ENCODE measurements around the gene OR5AC2.

The OR5AC2 gene

DNA sequence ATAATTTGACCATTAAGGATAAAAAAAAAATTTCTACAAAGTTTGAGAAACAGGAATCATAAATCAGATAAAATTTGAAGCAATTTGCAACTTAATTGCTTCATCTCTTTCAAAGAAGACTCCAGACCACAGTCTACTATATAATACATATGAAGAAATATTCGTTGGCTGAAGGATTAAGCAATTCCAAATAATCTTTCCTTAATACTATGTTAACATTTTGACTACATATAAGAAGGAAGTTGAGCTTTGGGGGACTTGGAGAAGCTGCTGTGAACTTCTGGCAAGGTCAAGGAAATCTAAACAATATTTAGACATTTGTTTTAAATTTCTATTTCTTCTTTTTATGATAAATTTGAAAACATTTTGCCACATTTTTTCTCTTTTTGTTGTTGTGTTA lies 38.4 kb upstream of the OR5AC2 start:
- TF ChIP-seq, protein P1, sequence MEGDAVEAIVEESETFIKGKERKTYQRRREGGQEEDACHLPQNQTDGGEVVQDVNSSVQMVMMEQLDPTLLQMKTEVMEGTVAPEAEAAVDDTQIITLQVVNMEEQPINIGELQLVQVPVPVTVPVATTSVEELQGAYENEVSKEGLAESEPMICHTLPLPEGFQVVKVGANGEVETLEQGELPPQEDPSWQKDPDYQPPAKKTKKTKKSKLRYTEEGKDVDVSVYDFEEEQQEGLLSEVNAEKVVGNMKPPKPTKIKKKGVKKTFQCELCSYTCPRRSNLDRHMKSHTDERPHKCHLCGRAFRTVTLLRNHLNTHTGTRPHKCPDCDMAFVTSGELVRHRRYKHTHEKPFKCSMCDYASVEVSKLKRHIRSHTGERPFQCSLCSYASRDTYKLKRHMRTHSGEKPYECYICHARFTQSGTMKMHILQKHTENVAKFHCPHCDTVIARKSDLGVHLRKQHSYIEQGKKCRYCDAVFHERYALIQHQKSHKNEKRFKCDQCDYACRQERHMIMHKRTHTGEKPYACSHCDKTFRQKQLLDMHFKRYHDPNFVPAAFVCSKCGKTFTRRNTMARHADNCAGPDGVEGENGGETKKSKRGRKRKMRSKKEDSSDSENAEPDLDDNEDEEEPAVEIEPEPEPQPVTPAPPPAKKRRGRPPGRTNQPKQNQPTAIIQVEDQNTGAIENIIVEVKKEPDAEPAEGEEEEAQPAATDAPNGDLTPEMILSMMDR (IDR thresholded peaks at IDR 0.05; ENCODE audit: insufficient read depth, low read length, poor library complexity, severe bottlenecking) = no peak
- H3K36me3 ChIP-seq (ENCODE audit: control insufficient read depth, insufficient read depth, low read length) = no peaks in the 10 kb centered on the region
- H3K27me3 ChIP-seq (replicated peaks; ENCODE audit: control insufficient read depth, insufficient read depth, low read length) = no peaks in the 10 kb centered on the region
- DNase-seq (ENCODE audit: extremely low read depth, insufficient read length) = no peak
- H3K4me3 ChIP-seq (replicated peaks; ENCODE audit: low read depth, low read length) = no peak overlapping the region

DNA sequence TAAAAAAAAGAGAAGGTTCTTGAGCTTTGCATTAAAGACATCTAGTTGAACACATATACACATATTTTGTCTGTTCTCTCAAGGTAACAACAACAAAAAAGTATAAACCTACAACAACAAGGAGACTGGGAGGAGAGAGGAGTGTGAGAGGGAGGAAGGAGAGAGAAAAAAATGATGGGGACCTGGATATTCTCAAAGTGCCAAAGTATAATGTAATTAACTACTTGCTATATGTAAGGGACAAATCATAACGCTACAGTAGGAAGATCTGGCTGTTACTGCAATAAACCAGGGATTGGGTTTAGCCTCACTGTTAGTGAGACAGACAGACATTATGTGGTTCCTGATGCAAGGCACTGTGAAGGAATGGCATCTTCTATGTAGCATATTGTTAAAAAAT lies 37.7 kb upstream of the OR5AC2 start:
- no peak overlapping the region for H3K4me3 ChIP-seq (replicated peaks; ENCODE audit: low read depth, low read length)
- no peaks in the 10 kb centered on the region for H3K36me3 ChIP-seq (ENCODE audit: control insufficient read depth, insufficient read depth, low read length)
- H3K27me3 ChIP-seq (replicated peaks; ENCODE audit: control insufficient read depth, insufficient read depth, low read length) = no peaks in the 10 kb centered on the region
- TF ChIP-seq, protein P1 (IDR thresholded peaks at IDR 0.05; ENCODE audit: insufficient read depth, low read length, poor library complexity, severe bottlenecking) = no peak
- no peak for DNase-seq (ENCODE audit: extremely low read depth, insufficient read length)

DNA sequence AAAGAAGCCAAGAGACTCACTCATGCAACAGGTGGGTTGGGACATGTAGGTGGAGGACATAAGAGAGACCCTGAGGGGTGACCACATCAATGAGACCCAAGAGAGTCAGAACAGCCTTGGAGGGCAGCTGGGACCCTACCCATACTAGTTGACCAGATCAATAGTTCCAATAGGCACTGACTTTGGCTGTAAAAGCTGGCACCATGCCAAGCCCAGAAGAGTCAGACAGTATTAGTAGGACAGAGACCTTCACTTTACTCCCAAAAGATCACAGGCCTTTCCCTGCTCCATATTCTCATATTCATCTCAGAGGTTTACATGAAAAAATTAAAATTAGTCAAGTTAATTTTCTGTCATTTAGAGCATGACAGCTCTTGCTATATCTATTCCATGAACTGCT lies 30.9 kb upstream of the OR5AC2 start:
- TF ChIP-seq, protein P1 (IDR thresholded peaks at IDR 0.05; ENCODE audit: insufficient read depth, low read length, poor library complexity, severe bottlenecking) = no peak
- no peak for DNase-seq (ENCODE audit: extremely low read depth, insufficient read length)
- Histone ChIP-seq H3K36me3 (ENCODE audit: control insufficient read depth, insufficient read depth, low read length) (no peaks in the 10 kb centered on the region), H3K4me3 (replicated peaks; ENCODE audit: low read depth, low read length) (no peak overlapping the region), H3K27me3 (replicated peaks; ENCODE audit: control insufficient read depth, insufficient read depth, low read length) (no peaks in the 10 kb centered on the region)

DNA sequence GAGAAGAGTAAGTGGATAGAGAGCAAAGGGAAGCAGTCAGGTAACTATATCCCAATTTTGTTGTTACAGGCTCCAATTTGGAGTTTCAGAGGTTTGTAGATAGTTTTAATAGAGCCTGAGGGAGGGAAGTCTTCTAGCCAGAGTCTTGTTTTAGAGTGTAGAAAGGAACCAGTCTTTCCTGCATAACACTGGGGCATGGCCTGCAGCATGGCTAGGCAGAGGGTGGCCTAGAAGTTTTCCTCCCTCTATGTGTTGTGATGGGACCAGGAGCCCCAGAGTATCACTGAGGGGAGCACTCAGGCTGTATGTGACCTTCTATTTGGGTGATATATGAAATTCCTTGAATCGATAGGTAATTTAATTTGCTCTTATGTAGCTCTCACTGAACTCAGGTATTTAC lies 29.3 kb upstream of the OR5AC2 start:
- TF ChIP-seq, protein P1 (IDR thresholded peaks at IDR 0.05; ENCODE audit: insufficient read depth, low read length, poor library complexity, severe bottlenecking) = no peak
- Histone ChIP-seq H3K27me3 (replicated peaks; ENCODE audit: control insufficient read depth, insufficient read depth, low read length) (no peaks in the 10 kb centered on the region), H3K4me3 (replicated peaks; ENCODE audit: low read depth, low read length) (no peak overlapping the region), H3K36me3 (ENCODE audit: control insufficient read depth, insufficient read depth, low read length) (no peaks in the 10 kb centered on the region)
- no peak for DNase-seq (ENCODE audit: extremely low read depth, insufficient read length)

DNA sequence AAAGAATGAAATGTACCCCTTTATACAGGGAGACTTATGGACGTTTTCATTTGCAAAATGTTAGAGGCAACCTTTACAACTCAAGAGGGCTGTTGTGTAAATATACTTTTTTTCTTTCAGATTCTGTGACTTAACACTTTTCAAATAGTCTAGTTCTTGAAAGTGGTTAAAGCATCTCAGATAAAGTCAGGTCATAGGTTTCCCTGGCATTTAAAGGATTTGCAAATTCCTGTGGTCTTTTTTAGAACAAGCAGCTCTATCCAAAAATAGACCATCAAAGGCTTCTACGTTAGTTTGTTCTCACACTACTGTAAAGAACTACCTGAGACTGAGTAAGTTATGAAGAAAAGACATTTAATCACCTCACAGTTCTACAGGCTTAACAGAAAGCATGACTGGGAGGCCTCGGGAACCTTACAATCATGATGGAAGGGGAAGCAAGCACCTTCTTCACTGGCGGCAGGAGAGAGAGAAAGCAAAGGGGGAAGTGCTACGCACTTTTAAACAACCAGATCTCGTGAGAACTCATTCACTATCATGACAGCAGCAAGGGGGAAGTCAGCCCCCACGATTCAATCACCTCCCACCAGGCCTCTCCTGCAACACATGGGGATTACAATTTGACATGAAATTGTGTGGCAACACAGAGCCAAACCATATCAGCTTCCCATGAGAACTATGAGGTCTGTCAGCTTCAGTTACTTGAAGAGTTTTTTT lies 28.6 kb upstream of the OR5AC2 start:
- DNase-seq (ENCODE audit: extremely low read depth, insufficient read length) = no peak
- Histone ChIP-seq H3K36me3 (ENCODE audit: control insufficient read depth, insufficient read depth, low read length) (no peaks in the 10 kb centered on the region), H3K4me3 (replicated peaks; ENCODE audit: low read depth, low read length) (no peak overlapping the region), H3K27me3 (replicated peaks; ENCODE audit: control insufficient read depth, insufficient read depth, low read length) (no peaks in the 10 kb centered on the region)
- TF ChIP-seq, protein P1 (IDR thresholded peaks at IDR 0.05; ENCODE audit: insufficient read depth, low read length, poor library complexity, severe bottlenecking) = no peak

DNA sequence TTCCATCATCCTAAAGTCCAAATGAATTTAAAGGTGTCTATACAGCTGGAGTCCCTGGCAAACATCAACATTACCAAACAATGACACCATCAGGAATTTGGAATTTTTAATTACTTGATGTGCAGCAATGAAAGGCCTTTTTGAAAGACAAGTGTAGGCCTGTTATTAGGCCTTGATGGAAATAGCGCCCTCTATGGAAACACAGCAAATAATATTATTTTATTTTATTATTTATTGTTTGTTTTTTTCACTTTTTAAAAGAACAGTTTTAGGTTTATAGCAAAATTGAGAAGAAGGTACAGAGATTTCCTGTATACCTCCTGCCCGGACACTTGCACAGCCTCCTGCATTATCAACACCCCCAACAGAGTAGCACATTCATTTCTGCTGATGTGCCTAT lies 18.1 kb upstream of the OR5AC2 start:
- TF ChIP-seq, protein P1 (IDR thresholded peaks at IDR 0.05; ENCODE audit: insufficient read depth, low read length, poor library complexity, severe bottlenecking) = no peak
- no peaks in the 10 kb centered on the region for H3K36me3 ChIP-seq (ENCODE audit: control insufficient read depth, insufficient read depth, low read length)
- H3K4me3 ChIP-seq (replicated peaks; ENCODE audit: low read depth, low read length) = no peak overlapping the region
- H3K27me3 ChIP-seq (replicated peaks; ENCODE audit: control insufficient read depth, insufficient read depth, low read length) = no peaks in the 10 kb centered on the region
- DNase-seq (ENCODE audit: extremely low read depth, insufficient read length) = no peak
